Activated CD8-positive, alpha-beta memory T cell treated with anti-CD3 and anti-CD28 coated beads for 48 hours (primary cell): ENCODE results near the gene CDH23.

Source experiments
- DNase-seq, 3 experiments: peaks; one replicate each; pipeline ENCODE4 v3.0.0-alpha.2; 2020; ENCODE audit warnings: low read depth in 2 of 3, low spot score in 2 of 3

The CDH23 gene

GRCh38 chr10:71701496-71702132 is 304.9 kb downstream of the CDH23 start:
- no peak for DNase-seq

- no peak for DNase-seq
These were observed 306.9 kb downstream of the CDH23 start for GRCh38 chr10:71703577-71703976.

GRCh38 chr10:71704816-71705215 is 308.1 kb downstream of the CDH23 start:
- DNase-seq: no peak

- no peak for DNase-seq
These were observed 308.9 kb downstream of the CDH23 start for GRCh38 chr10:71705582-71705981.

GRCh38 chr10:71706216-71707121 is 309.7 kb downstream of the CDH23 start:
- DNase-seq: no peak

GRCh38 chr10:71707240-71707789 is 310.6 kb downstream of the CDH23 start:
- DNase-seq: no peak

- DNase-seq: peak in 2 of 3 experiments; percentile 42 to 66
These were observed 311.6 kb downstream of the CDH23 start for GRCh38 chr10:71708301-71708703.

- no peak for DNase-seq
These were observed 312.5 kb downstream of the CDH23 start for GRCh38 chr10:71708897-71709882.

- no peak for DNase-seq
These were observed 313.8 kb downstream of the CDH23 start for GRCh38 chr10:71710519-71710918.

GRCh38 chr10:71711052-71711623 is 314.4 kb downstream of the CDH23 start:
- DNase-seq: no peak

- DNase-seq: no peak
These were observed 315.4 kb downstream of the CDH23 start for GRCh38 chr10:71712170-71712569.

- DNase-seq: no peak
These were observed 315.9 kb downstream of the CDH23 start for GRCh38 chr10:71712572-71713134.

- no peak for DNase-seq
These were observed 316.7 kb downstream of the CDH23 start for GRCh38 chr10:71713135-71714030.

GRCh38 chr10:71714031-71714410 is 317.3 kb downstream of the CDH23 start:
- no peak for DNase-seq

GRCh38 chr10:71714592-71714991 is 317.9 kb downstream of the CDH23 start:
- DNase-seq: no peak

GRCh38 chr10:71715026-71715425 is 318.3 kb downstream of the CDH23 start:
- DNase-seq: no peak

- DNase-seq: no peak
These were observed 319.1 kb downstream of the CDH23 start for GRCh38 chr10:71715860-71716259.

GRCh38 chr10:71716426-71716825 is 319.7 kb downstream of the CDH23 start:
- no peak for DNase-seq

GRCh38 chr10:71717056-71717455 is 320.3 kb downstream of the CDH23 start:
- DNase-seq: no peak
